Keratinocyte (primary cell): ENCODE data around the gene SLBP. TPM values are rescaled to one million over a fixed set of nuclear protein-coding genes. Genes with fewer than 3 reads are reported as not detected.

Experiments used
- DNase-seq: peaks from one replicate; pipeline ENCODE4 v3.0.0-alpha.2; 2011; ENCODE audit warnings: low read depth, missing footprints, low spot score
- FAIRE-seq: peaks from 2 replicates; lab custom pipeline; 2011; peaks lifted over from hg19 to GRCh38; lab: Jason Lieb, UNC
- H2AFZ ChIP-seq: 2 replicates; pipeline ENCODE4 v1.6.0; 2012; ENCODE audit warnings: low read length, control low read depth, inconsistent platforms; ENCODE audit not compliant: control insufficient read depth
- H3K27ac ChIP-seq: 2 replicates; pipeline ENCODE4 v1.5.1; 2011; ENCODE audit warnings: low read length; ENCODE audit not compliant: control insufficient read depth, insufficient read depth
- H3K27me3 ChIP-seq: 3 replicates; pipeline ENCODE4 v1.6.0; 2011; ENCODE audit warnings: low read length; ENCODE audit not compliant: control insufficient read depth, insufficient read depth; ENCODE audit errors: extremely low read depth
- H3K36me3 ChIP-seq, 2 experiments: 2 replicates in 1 of 2; 3 replicates in 1 of 2; pipeline ENCODE4 v1.5.1; 2011; ENCODE audit warnings: low read length in 2 of 2, mild to moderate bottlenecking in 1 of 2; ENCODE audit not compliant: control insufficient read depth in 2 of 2, insufficient read depth in 2 of 2; ENCODE audit errors: extremely low read depth in 1 of 2
- H3K4me1 ChIP-seq: 3 replicates; pipeline ENCODE4 v1.5.1; 2011; ENCODE audit warnings: low read length; ENCODE audit not compliant: control insufficient read depth, insufficient read depth; ENCODE audit errors: extremely low read depth
- H3K4me2 ChIP-seq: 3 replicates; pipeline ENCODE4 v1.6.0; 2011; ENCODE audit warnings: low read depth, low read length; ENCODE audit not compliant: control insufficient read depth, insufficient read depth; ENCODE audit errors: extremely low read depth
- H3K4me3 ChIP-seq, 3 experiments: fragments of 200-600 bp in 1 of 3; sonication (generic) in 1 of 3; 2 replicates in 2 of 3; 3 replicates in 1 of 3; pipeline ENCODE4 v1.5.1; 2011 to 2016; ENCODE audit warnings: low read length in 3 of 3, mild to moderate bottlenecking in 3 of 3, control low read depth in 2 of 3, inconsistent platforms in 1 of 3, low read depth in 1 of 3, mixed read lengths in 1 of 3, mixed run types in 1 of 3, moderate library complexity in 1 of 3; ENCODE audit not compliant: control insufficient read depth in 2 of 3, insufficient read depth in 2 of 3; ENCODE audit errors: extremely low read depth in 1 of 3
- H3K79me2 ChIP-seq: 2 replicates; pipeline ENCODE4 v1.6.0; 2012; ENCODE audit warnings: low read length; ENCODE audit not compliant: control insufficient read depth, insufficient read depth
- H3K9ac ChIP-seq: 3 replicates; pipeline ENCODE4 v1.6.0; 2011; ENCODE audit warnings: low read length; ENCODE audit not compliant: control insufficient read depth, insufficient read depth; ENCODE audit errors: extremely low read depth
- H3K9me1 ChIP-seq: 3 replicates; pipeline ENCODE4 v1.6.0; 2011; ENCODE audit warnings: low read length; ENCODE audit not compliant: control insufficient read depth, insufficient read depth; ENCODE audit errors: extremely low read depth
- H3K9me3 ChIP-seq: 2 replicates; pipeline ENCODE4 v1.5.1; 2012; ENCODE audit warnings: low read depth, low read length; ENCODE audit not compliant: control insufficient read depth
- H4K20me1 ChIP-seq: 3 replicates; pipeline ENCODE4 v1.6.0; 2011; ENCODE audit warnings: low read length; ENCODE audit not compliant: control insufficient read depth, insufficient read depth; ENCODE audit errors: extremely low read depth
- CTCF ChIP-seq, 3 experiments: IDR thresholded peaks in 1 of 3; conservative IDR thresholded peaks in 1 of 3; optimal IDR thresholded peaks in 1 of 3; 2 replicates in 2 of 3; 3 replicates in 1 of 3; pipeline versions ENCODE3 to v1.5.1; 2011; ENCODE audit warnings: low read length in 3 of 3, mild to moderate bottlenecking in 3 of 3, moderate library complexity in 2 of 3, control low read depth in 1 of 3, inconsistent platforms in 1 of 3; ENCODE audit not compliant: insufficient read depth in 2 of 3; ENCODE audit errors: extremely low read depth in 1 of 3
- EZH2 ChIP-seq: IDR thresholded peaks from one replicate; pipeline ENCODE4 v1.6.1; 2012; ENCODE audit warnings: inconsistent platforms, mild to moderate bottlenecking, low read length, moderate library complexity
- dilution Hi-C: fragments of 300-500 bp; cut with MboI; formaldehyde crosslinking; loops from one replicate; pipeline ENCODE4 v1.7.0; 2020; ENCODE audit warnings: low sequenced_read_pairs; ENCODE audit not compliant: extremely low pct_ligation_motif_present
- polyA plus RNA-seq, 5 experiments: library from polyadenylated mRNA; depleted of rRNA in 3 of 5; stranded (reverse) in 3 of 5; stranded (forward) in 1 of 5; unstranded in 1 of 5; fragments of >200 nt; gene quantifications; 1 replicate in 1 of 5; 2 replicates in 3 of 5; 3 replicates in 1 of 5; pipeline versions ENCODE4 v1.2.1 to v1.2.3, GENCODE V29; 2011 to 2012; ENCODE audit warnings: missing spikeins in 2 of 5, low read depth in 1 of 5, low replicate concordance in 1 of 5

SLBP gene
- polyA plus RNA-seq, 1 donor (not counting 4 experiments of a cell fraction or from before 2014, with no cell fraction given): 90.6 TPM

DNA sequence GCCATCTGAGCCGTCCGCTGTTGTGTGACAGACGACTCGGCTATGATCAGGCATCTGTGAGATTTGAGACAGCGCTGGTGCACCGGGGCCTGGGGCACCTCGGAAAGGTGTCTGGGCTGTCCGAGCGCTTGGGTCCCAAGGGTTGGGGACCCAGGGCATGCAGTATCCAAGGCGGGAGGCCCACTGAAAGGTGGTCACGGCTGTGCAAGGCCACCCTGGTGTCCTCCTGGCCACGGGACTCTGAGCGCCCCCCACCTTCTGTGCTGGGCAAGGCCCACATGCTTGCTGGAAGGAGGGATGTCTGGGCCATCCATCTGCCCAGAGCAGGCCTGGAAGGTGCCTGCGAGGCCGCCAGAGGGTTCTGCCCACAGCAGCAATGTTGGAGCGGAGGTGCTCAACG lies 29.1 kb upstream of the SLBP start:
- H3K4me3 ChIP-seq: no peak overlapping the region
- no peaks in the 10 kb centered on the region for H3K9me1 ChIP-seq
- H2AFZ ChIP-seq: no peak overlapping the region
- H3K4me1 ChIP-seq: no peaks in the 10 kb centered on the region
- DNase-seq: no peak
- TF ChIP-seq CTCF (optimal IDR thresholded peaks at IDR 0.05 in 1 of 3, IDR thresholded peaks at IDR 0.05 in 1 of 3, conservative IDR thresholded peaks at IDR 0.05 in 1 of 3; ENCODE audit: extremely low read depth in 1 of 3, insufficient read depth in 2 of 3, low read length in 3 of 3) (no peak), EZH2 (no peak)
- H3K27ac ChIP-seq: no peak overlapping the region
- no peaks in the 10 kb centered on the region for H3K27me3 ChIP-seq
- dilution Hi-C loops: no loop called here
- FAIRE-seq: no peak
- H3K36me3 ChIP-seq: peaks cover 16 to 41% of the 10 kb centered on the region in 2 experiments
- no peaks in the 10 kb centered on the region for H4K20me1 ChIP-seq
- no peaks in the 10 kb centered on the region for H3K79me2 ChIP-seq
- no peak overlapping the region for H3K9ac ChIP-seq
- H3K4me2 ChIP-seq: no peak overlapping the region
- peaks cover 17% of the 10 kb centered on the region for H3K9me3 ChIP-seq

GRCh38 chr4:1740021-1740545 lies 28.0 kb upstream of the SLBP start:
- no peak overlapping the region for H3K27ac ChIP-seq
- no peak for FAIRE-seq
- H3K4me1 ChIP-seq: no peaks in the 10 kb centered on the region
- no peak overlapping the region for H2AFZ ChIP-seq
- no peak for DNase-seq
- H3K27me3 ChIP-seq: no peaks in the 10 kb centered on the region
- no peaks in the 10 kb centered on the region for H4K20me1 ChIP-seq
- H3K79me2 ChIP-seq: no peaks in the 10 kb centered on the region
- dilution Hi-C loops: no loop called here
- no peaks in the 10 kb centered on the region for H3K9me1 ChIP-seq
- H3K4me2 ChIP-seq: no peak overlapping the region
- TF ChIP-seq CTCF (optimal IDR thresholded peaks at IDR 0.05 in 1 of 3, IDR thresholded peaks at IDR 0.05 in 1 of 3, conservative IDR thresholded peaks at IDR 0.05 in 1 of 3; ENCODE audit: extremely low read depth in 1 of 3, insufficient read depth in 2 of 3, low read length in 3 of 3): no peak
- no peak for TF ChIP-seq EZH2
- H3K9me3 ChIP-seq: peaks cover 17% of the 10 kb centered on the region
- no peak overlapping the region for H3K4me3 ChIP-seq
- peaks cover 19 to 51% of the 10 kb centered on the region in 2 experiments for H3K36me3 ChIP-seq
- no peak overlapping the region for H3K9ac ChIP-seq
